HG03060 (cell line): ENCODE results near the gene CHEK1.
"Not testable (repeated sequence)": the region's sequence is repeated elsewhere in the genome, so short reads cannot be mapped to it uniquely, and the experiment has no call there.

Experiments used
- ATAC-seq: cut with Tn5 transposase; IDR thresholded peaks from one replicate; pipeline ENCODE4 v1.9.1; 2021; ENCODE audit warnings: low read depth, moderate number of reproducible peaks; ENCODE audit not compliant: unreplicated experiment

CHEK1 gene

GRCh38 chr11:125690006-125690405 lies 65.0 kb downstream of the CHEK1 start:
- no peak for ATAC-seq

- ATAC-seq, result no peak
These were observed 67.9 kb downstream of the CHEK1 start for GRCh38 chr11:125692887-125693286.

- no peak for ATAC-seq
These were observed 70.0 kb downstream of the CHEK1 start for GRCh38 chr11:125694951-125695350.

GRCh38 chr11:125701018-125701610 lies 76.2 kb downstream of the CHEK1 start:
- no peak for ATAC-seq

GRCh38 chr11:125701858-125702621 lies 77.1 kb downstream of the CHEK1 start:
- no peak for ATAC-seq

GRCh38 chr11:125704686-125705085 lies 79.7 kb downstream of the CHEK1 start:
- not testable (repeated sequence) for ATAC-seq

GRCh38 chr11:125720781-125721180 lies 95.8 kb downstream of the CHEK1 start:
- no peak for ATAC-seq

GRCh38 chr11:125724125-125724524 lies 99.2 kb downstream of the CHEK1 start:
- no peak for ATAC-seq
